K562 (cell line): Measurements from ENCODE around the gene SULT2B1. TPM values are rescaled to one million over a fixed set of nuclear protein-coding genes. Genes with fewer than 3 reads are reported as not detected.

ENCODE experiments used
- ARID3B ChIP-seq: fragments of 250-450 bp; sonication (Bioruptor Pico); IDR thresholded peaks from 2 replicates; pipeline ENCODE4 v1.4.0; 2020; ENCODE audit warnings: borderline replicate concordance
- CXXC5 ChIP-seq: fragments of 250-450 bp; sonication (Bioruptor Pico); IDR thresholded peaks from 2 replicates; pipeline ENCODE4 v1.8.0; 2022; ENCODE audit warnings: inconsistent platforms, mild to moderate bottlenecking, moderate library complexity
- E4F1 ChIP-seq: fragments of 250-450 bp; sonication (Bioruptor Pico); IDR thresholded peaks from 2 replicates; pipeline ENCODE4 v1.5.0; 2021; ENCODE audit warnings: mild to moderate bottlenecking, borderline replicate concordance
- EGR1 ChIP-seq: fragments of 450-650 bp; conservative IDR thresholded peaks from 2 replicates; pipeline ENCODE4 v1.6.1; 2017; ENCODE audit warnings: mild to moderate bottlenecking
- ELK1 ChIP-seq: sonication (generic); formaldehyde crosslinking; IDR thresholded peaks from 2 replicates; pipeline ENCODE4 v1.8.1; 2022; ENCODE audit warnings: missing genetic modification reagents
- HDAC2 ChIP-seq: fragments of 450-650 bp; IDR thresholded peaks from 2 replicates; pipeline ENCODE4 v1.6.1; 2016; ENCODE audit warnings: mild to moderate bottlenecking
- HNRNPL ChIP-seq: fragments of 200-400 bp; formaldehyde crosslinking; IDR thresholded peaks from 2 replicates; pipeline ENCODE4 v1.6.1; 2017; ENCODE audit warnings: low read depth, mild to moderate bottlenecking, low read length
- HNRNPUL1 ChIP-seq: fragments of 200-400 bp; formaldehyde crosslinking; IDR thresholded peaks from 2 replicates; pipeline ENCODE4 v1.6.1; 2017; ENCODE audit warnings: low read length
- JUN ChIP-seq, 2 experiments: sonication (generic) in 1 of 2; formaldehyde crosslinking in 1 of 2; IDR thresholded peaks; 2 replicates each; pipeline versions ENCODE4 v1.6.1 to v1.8.0; 2012 to 2022; ENCODE audit warnings: borderline replicate concordance in 2 of 2, mild to moderate bottlenecking in 2 of 2, improper control_type of control experiment in 1 of 2, low read depth in 1 of 2, low read length in 1 of 2, missing genetic modification reagents in 1 of 2
- KLF16 ChIP-seq: IDR thresholded peaks from 2 replicates; pipeline ENCODE4 v1.6.1; 2016; ENCODE audit warnings: antibody characterized with exemption
- PTRF ChIP-seq: fragments of 450-650 bp; IDR thresholded peaks from 2 replicates; pipeline ENCODE4 v1.6.1; 2016; ENCODE audit warnings: mild to moderate bottlenecking, missing genetic modification characterization, missing compliant biosample characterization
- RBFOX2 ChIP-seq: fragments of 200-400 bp; formaldehyde crosslinking; IDR thresholded peaks from 2 replicates; pipeline ENCODE4 v1.6.1; 2017; ENCODE audit warnings: low read depth, mild to moderate bottlenecking, low read length, moderate library complexity
- ZBTB1 ChIP-seq: sonication (generic); formaldehyde crosslinking; IDR thresholded peaks from 2 replicates; pipeline ENCODE4 v1.8.1; 2023; ENCODE audit warnings: missing genetic modification reagents, low read depth, mild to moderate bottlenecking, borderline replicate concordance
- ZBTB17 ChIP-seq: fragments of 450-650 bp; formaldehyde crosslinking; IDR thresholded peaks from 2 replicates; pipeline ENCODE4 v1.4.0; 2020; ENCODE audit warnings: mild to moderate bottlenecking
- ZNF311 ChIP-seq: fragments of 250-450 bp; sonication (Bioruptor Pico); IDR thresholded peaks from 2 replicates; pipeline ENCODE4 v1.4.0; 2020; ENCODE audit warnings: mild to moderate bottlenecking, moderate library complexity
- ZNF316 ChIP-seq: fragments of 450-650 bp; IDR thresholded peaks from 2 replicates; pipeline ENCODE4 v1.6.1; 2016
- ZNF512 ChIP-seq: IDR thresholded peaks from 2 replicates; pipeline ENCODE4 v1.6.1; 2016; ENCODE audit warnings: missing genetic modification characterization, missing compliant biosample characterization
- ZNF696 ChIP-seq: fragments of 250-450 bp; sonication (Bioruptor Pico); conservative IDR thresholded peaks from 2 replicates; pipeline ENCODE4 v1.4.0; 2020; ENCODE audit warnings: mild to moderate bottlenecking, moderate library complexity
- ZNF699 ChIP-seq: fragments of 250-450 bp; sonication (Bioruptor Pico); IDR thresholded peaks from 2 replicates; pipeline ENCODE4 v1.8.0; 2021; ENCODE audit warnings: mild to moderate bottlenecking, moderate library complexity; ENCODE audit not compliant: insufficient replicate concordance
- ZNF77 ChIP-seq: fragments of 250-450 bp; sonication (Bioruptor Pico); IDR thresholded peaks from 2 replicates; pipeline ENCODE4 v1.5.0; 2020
- polyA plus RNA-seq, 8 experiments: library from polyadenylated mRNA; depleted of rRNA in 4 of 8; stranded (reverse) in 5 of 8; unstranded in 3 of 8; fragments of >200 nt; fragmentation: Nextera tagmentation in 2 of 8; fragmentation: Illumina TruSeq in 1 of 8; extraction: Ambion mirVana in 2 of 8; extraction: Trizol in 1 of 8; gene quantifications; 2 replicates each; pipeline versions ENCODE4 v1.2.1 to v1.2.3, GENCODE V29; 2011 to 2014; ENCODE audit warnings: inconsistent platforms in 1 of 8, missing spikeins in 1 of 8
- total RNA-seq, 7 experiments: library from RNA; depleted of rRNA in 6 of 7; stranded (reverse); fragments of >200 nt in 6 of 7; fragmentation: Illumina TruSeq in 2 of 7; extraction: Trizol in 2 of 7; gene quantifications; 2 replicates each; pipeline versions ENCODE4 v1.2.1 to v1.2.3, GENCODE V29; 2011 to 2021; ENCODE audit warnings: low replicate concordance in 1 of 7

The SULT2B1 gene
- total and polyA plus RNA-seq, 9 of the 15 experiments (the other 6 are each of a cell fraction or from before 2014, with no cell fraction given), result 0.09 to 0.62 (median 0.22) TPM; not detected in 2

- TF ChIP-seq E4F1 (CRISPR knock-in tag), result no peak
- peak; percentile 67 for TF ChIP-seq ZNF316
- no peak for TF ChIP-seq HNRNPUL1
- TF ChIP-seq JUN (IDR thresholded peaks at IDR 0.05; ENCODE audit: borderline replicate concordance, low read depth, low read length), result peak; percentile 59; the same call in 1 of the 2 replicates
- TF ChIP-seq JUN (CRISPR knock-in tag; IDR thresholded peaks at IDR 0.05; ENCODE audit: borderline replicate concordance), result no peak; the same call in 1 of the 2 replicates
- TF ChIP-seq ARID3B (CRISPR knock-in tag), result no peak
- TF ChIP-seq RBFOX2, result peak; percentile 72
- no peak for TF ChIP-seq ZNF77
- TF ChIP-seq HNRNPL, result no peak
- TF ChIP-seq ZNF512 (tag), result no peak
- peak; percentile 100 for TF ChIP-seq HDAC2
- no peak for TF ChIP-seq ZNF311
- no peak for TF ChIP-seq ELK1 (CRISPR knock-in tag)
- TF ChIP-seq EGR1, result peak; percentile 89
- TF ChIP-seq PTRF (tag), result no peak
- no peak for TF ChIP-seq KLF16
- peak; percentile 72; the same call in 1 of the 2 replicates for TF ChIP-seq ZBTB1 (CRISPR knock-in tag)
- no peak for TF ChIP-seq ZNF699
- no peak for TF ChIP-seq ZBTB17 (CRISPR knock-in tag)
- peak; percentile 58; the same call in 1 of the 2 replicates for TF ChIP-seq CXXC5 (CRISPR knock-in tag)
- no peak for TF ChIP-seq ZNF696
These were observed 36.9 kb downstream of the SULT2B1 start (continued) for GRCh38 chr19:48588670-48589401.
